Activated T-cell treated with anti-CD3 and anti-CD28 coated beads, Interleukin-2, amount 50 U/mL, for 4 hours (primary cell): Measurements from ENCODE around the gene C7orf33. TPM values are rescaled to one million over a fixed set of nuclear protein-coding genes. Genes with fewer than 3 reads are reported as not detected.
A peak's percentile ranks its signal among the peaks of the same experiment; 100 is the strongest.
"Not testable (repeated sequence)": the region's sequence is repeated elsewhere in the genome, so short reads cannot be mapped to it uniquely, and the experiment has no call there.

Source experiments
- ATAC-seq, 2 donors: fragments of 200-7000 bp; cut with Tn5 transposase; one replicate each; pipeline ENCODE4 v1.10.0; 2021
- DNase-seq: peaks from one replicate; pipeline ENCODE4 v3.0.0-alpha.2; 2020
- H3K27me3 Mint-ChIP-seq: one replicate; pipeline ENCODE4 v1.8.0; 2021; ENCODE audit warnings: low read depth, mixed read lengths
- H3K36me3 Mint-ChIP-seq: one replicate; pipeline ENCODE4 v1.8.0; 2022; ENCODE audit warnings: mixed read lengths; ENCODE audit not compliant: insufficient read depth
- H3K4me1 Mint-ChIP-seq: one replicate; pipeline ENCODE4 v1.8.0; 2021; ENCODE audit warnings: low read depth, mixed read lengths
- H3K4me3 Mint-ChIP-seq: one replicate; pipeline ENCODE4 v1.8.0; 2021; ENCODE audit warnings: mild to moderate bottlenecking, moderate library complexity, mixed read lengths
- H3K9me3 Mint-ChIP-seq: one replicate; pipeline ENCODE4 v1.8.0; 2021; ENCODE audit warnings: mixed read lengths
- total RNA-seq, 3 donors: library from RNA; stranded (reverse); gene quantifications; one replicate each; pipeline ENCODE4 v1.2.1, GENCODE V29; 2021

C7orf33 gene
- total RNA-seq, 3 donors from 2014 or later: not detected

DNA sequence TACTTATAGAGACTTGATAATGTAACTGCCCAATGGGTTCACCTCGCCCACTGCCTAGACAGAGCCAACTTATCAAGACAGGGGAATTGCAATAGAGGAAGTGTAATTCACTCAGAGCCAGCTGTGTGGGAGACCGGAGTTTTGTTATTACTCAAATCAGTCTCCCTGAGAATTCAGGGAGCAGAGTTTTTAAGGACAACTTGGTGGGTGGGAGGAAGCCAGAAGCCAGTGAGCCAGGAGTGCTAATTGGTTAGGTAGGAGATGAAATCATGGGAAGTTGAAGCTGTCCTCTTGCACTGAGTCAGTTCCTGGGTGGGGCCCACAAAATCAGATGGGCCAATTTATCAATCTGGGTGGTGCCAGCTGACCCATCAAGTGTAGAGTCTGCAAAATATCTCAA is 20.1 kb upstream of the C7orf33 start:
- ATAC-seq: no peak
- Mint-ChIP-seq H3K36me3 (no peaks in the 10 kb centered on the region), H3K4me1 (peaks cover 3% of the 10 kb centered on the region), H3K9me3 (no peaks in the 10 kb centered on the region), H3K4me3 (no peak overlapping the region), H3K27me3 (no peaks in the 10 kb centered on the region)
- DNase-seq: no peak

DNA sequence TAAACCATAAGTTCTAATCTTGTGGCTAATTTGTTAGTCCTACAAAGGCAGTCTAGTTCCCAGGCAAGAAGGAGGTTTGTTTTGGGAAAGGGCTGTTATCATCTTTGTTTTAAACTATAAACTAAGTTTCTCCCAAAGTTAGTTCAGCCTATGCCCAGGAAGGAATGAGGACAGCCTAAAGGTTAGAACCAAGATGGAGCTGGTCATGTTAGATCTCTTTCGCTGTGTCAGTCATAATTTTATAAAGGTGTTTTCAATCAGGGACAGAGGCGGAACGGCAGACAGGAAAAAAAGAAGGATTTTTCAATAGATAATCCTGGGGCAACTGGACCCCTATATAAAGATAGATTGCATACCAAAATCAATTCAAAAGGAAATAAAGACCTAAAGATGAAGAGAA is 19.6 kb upstream of the C7orf33 start:
- not testable (repeated sequence) for H3K36me3 Mint-ChIP-seq, H3K4me1 Mint-ChIP-seq, H3K27me3 Mint-ChIP-seq, DNase-seq, H3K9me3 Mint-ChIP-seq, ATAC-seq, H3K4me3 Mint-ChIP-seq

DNA sequence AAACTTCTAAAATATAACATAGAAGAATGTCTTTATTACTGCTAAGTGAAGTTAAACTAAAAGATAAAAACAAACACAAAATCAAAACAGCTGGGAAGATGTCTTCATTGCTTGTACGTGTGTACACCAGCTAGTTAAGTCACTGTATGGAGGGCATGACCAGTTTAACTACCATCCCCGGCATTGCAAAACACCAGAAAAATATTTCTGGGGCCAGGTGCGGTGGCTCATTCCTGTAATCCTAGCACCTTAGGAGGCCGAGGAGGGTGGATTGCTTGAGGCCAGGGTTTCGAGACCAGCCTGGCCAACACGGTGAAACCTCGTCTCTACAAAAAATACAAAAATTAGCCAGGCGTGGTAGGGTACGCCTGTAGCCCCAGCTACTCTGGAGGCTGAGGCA is 19.2 kb upstream of the C7orf33 start:
- no peaks in the 10 kb centered on the region for H3K36me3 Mint-ChIP-seq
- H3K4me3 Mint-ChIP-seq: no peak overlapping the region
- no peaks in the 10 kb centered on the region for H3K9me3 Mint-ChIP-seq
- H3K4me1 Mint-ChIP-seq: peaks cover 3% of the 10 kb centered on the region
- DNase-seq: no peak
- no peaks in the 10 kb centered on the region for H3K27me3 Mint-ChIP-seq
- ATAC-seq: no peak

DNA sequence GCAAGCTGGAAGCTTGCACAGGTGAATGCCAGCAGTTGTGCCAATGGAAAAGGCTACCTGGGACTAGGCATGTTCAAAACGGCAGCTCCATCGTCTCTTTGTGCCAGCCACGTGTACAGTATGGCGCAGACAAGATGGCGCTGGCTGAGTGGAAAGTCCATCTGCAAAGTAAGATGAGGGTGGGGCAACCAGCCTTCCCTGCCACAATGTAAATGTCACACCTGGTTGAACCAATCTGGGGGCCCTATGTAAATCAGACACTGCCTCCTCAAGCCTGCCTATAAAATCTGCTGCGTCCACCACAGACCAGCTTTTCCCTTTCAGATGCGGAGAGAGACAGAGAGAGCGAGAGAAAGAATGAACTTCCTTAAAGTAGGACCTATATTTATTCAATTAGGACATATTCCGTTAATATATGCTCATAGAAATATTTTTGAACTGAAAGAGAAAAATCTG is 18.5 kb upstream of the C7orf33 start:
- H3K4me3 Mint-ChIP-seq: no peak overlapping the region
- DNase-seq: no peak
- peaks cover 3% of the 10 kb centered on the region for H3K4me1 Mint-ChIP-seq
- ATAC-seq: no peak
- H3K36me3 Mint-ChIP-seq: no peaks in the 10 kb centered on the region
- H3K9me3 Mint-ChIP-seq: no peaks in the 10 kb centered on the region
- no peaks in the 10 kb centered on the region for H3K27me3 Mint-ChIP-seq

DNA sequence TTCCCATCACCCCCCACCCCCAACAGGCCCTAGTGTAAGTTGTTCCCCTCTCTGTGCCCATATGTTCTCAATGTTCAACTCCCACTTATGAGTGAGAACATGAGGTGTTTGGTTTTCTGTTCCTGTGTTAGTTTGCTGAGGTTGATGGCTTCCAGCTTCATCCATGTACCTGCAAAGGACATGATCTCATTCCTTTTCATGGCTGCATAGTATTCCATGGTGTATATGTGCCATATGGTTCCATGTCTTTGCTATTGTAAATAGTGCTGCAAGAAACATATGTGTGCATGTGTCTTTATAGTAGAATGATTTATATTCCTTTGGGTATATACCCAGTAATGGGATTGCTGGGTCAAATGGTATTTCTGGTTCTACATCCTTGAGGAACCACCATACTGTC is 17.0 kb upstream of the C7orf33 start:
- H3K27me3 Mint-ChIP-seq, H3K4me1 Mint-ChIP-seq, DNase-seq: not testable (repeated sequence)

DNA sequence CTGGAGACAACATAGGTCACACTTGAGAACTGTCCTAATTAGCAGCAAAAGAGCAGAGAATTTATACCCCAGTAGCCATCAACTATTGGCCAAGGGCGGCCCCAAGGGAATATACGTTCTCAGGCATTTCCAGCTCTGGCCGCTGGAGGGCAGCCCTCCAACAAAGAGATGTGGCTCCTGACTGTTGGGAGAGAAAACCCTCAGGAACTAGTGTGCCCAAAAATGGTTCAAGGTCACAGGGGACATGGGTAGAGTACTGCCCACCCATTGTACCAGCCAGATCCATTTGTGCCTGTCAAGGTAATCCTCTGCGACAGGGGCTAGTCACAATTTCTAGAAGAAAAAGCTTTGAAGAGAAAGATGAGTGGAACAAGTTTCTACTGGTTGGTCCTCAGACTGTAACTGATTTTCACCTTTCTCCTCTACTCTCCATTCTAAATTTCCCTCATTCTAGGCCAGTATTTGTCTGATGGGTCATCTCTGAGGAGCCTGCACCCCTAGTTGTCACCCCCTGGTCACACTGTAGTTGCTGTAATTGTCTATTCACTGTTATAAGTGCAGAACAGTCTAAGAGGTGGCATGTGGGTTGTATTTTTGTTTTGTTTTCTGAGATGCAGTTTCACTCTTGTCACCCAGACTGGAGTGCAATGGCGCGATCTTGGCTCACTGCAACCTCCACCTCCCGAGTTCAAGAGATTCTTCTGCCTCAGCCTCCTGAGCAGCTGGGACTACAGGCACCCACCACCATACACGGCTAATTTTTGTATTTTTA is 14.7 kb upstream of the C7orf33 start:
- no peaks in the 10 kb centered on the region for H3K36me3 Mint-ChIP-seq
- no peaks in the 10 kb centered on the region for H3K9me3 Mint-ChIP-seq
- peaks cover 5% of the 10 kb centered on the region for H3K4me1 Mint-ChIP-seq
- ATAC-seq (peak; percentile 83 to 88), DNase-seq (peak; percentile 70)
- no peak overlapping the region for H3K4me3 Mint-ChIP-seq
- no peaks in the 10 kb centered on the region for H3K27me3 Mint-ChIP-seq

More for the DNA sequence above, 17.0 kb upstream of the C7orf33 start:
- H3K36me3 Mint-ChIP-seq, H3K4me3 Mint-ChIP-seq, ATAC-seq, H3K9me3 Mint-ChIP-seq: not testable (repeated sequence)

DNA sequence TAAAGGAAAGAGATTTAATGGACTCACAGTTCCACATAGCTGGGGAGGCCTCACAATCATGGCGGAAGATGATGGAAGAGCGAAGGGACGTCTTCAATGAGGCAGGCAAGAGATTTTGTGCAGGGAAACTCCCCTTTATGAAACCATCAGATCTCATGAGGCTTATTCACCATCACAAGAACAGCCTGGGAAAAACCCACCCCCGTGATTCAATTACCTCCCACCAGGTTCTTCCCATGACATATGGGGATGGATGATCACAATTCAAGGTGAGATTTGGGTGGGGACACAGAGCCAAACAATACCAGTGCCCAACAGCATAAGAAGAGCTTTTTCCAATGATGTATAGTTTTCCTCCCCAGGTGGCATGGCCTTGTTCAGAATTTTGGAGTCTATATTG is 11.2 kb upstream of the C7orf33 start:
- no peak overlapping the region for H3K4me3 Mint-ChIP-seq
- no peaks in the 10 kb centered on the region for H3K36me3 Mint-ChIP-seq
- no peaks in the 10 kb centered on the region for H3K27me3 Mint-ChIP-seq
- H3K4me1 Mint-ChIP-seq: peaks cover 9% of the 10 kb centered on the region
- ATAC-seq: no peak
- no peak for DNase-seq
- no peaks in the 10 kb centered on the region for H3K9me3 Mint-ChIP-seq

DNA sequence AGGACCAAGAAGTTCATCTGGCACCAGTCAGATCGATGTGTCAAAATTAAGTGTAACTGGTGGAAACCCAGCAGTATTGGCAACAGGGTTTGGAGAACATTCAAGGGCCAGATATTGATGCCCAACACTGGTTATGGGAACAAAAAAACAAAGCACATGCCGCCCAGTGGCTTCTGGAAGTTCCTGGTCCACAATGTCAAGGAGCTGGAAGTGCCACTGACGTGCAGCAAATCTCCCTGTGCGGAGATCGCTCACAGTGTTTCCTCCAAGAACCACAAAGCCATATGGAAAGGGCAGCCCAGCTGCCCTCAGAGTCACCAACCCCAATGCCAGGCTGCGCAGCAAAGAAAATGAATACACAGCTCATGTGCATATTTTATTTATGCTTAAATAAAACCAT is 10.1 kb upstream of the C7orf33 start:
- peaks cover 16% of the 10 kb centered on the region for H3K4me1 Mint-ChIP-seq
- H3K36me3 Mint-ChIP-seq: no peaks in the 10 kb centered on the region
- no peak overlapping the region for H3K4me3 Mint-ChIP-seq
- no peak for DNase-seq
- H3K9me3 Mint-ChIP-seq: no peaks in the 10 kb centered on the region
- no peak for ATAC-seq
- H3K27me3 Mint-ChIP-seq: no peaks in the 10 kb centered on the region

DNA sequence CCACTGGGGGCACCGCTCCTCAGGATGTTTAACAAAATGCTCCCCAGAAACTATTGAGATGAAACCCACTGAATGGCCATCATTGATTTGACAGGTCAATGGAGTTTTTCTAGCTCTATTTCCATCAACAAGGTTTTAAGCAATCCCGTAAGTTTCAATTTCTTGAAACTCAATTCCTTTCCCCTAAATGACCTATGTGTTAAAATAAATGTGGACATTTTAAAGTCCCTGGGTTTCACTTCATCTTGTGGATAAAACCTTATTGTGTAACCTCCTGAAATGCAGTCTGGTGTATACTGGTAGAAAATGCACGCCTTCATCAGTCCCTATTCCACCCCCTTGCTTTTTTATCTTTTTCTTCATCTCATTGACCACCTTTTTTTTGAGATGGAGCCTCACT is 8.9 kb upstream of the C7orf33 start:
- Mint-ChIP-seq H3K27me3 (no peaks in the 10 kb centered on the region), H3K9me3 (no peaks in the 10 kb centered on the region), H3K4me3 (no peak overlapping the region), H3K36me3 (no peaks in the 10 kb centered on the region), H3K4me1 (peaks cover 16% of the 10 kb centered on the region)
- DNase-seq (no peak), ATAC-seq (no peak)

DNA sequence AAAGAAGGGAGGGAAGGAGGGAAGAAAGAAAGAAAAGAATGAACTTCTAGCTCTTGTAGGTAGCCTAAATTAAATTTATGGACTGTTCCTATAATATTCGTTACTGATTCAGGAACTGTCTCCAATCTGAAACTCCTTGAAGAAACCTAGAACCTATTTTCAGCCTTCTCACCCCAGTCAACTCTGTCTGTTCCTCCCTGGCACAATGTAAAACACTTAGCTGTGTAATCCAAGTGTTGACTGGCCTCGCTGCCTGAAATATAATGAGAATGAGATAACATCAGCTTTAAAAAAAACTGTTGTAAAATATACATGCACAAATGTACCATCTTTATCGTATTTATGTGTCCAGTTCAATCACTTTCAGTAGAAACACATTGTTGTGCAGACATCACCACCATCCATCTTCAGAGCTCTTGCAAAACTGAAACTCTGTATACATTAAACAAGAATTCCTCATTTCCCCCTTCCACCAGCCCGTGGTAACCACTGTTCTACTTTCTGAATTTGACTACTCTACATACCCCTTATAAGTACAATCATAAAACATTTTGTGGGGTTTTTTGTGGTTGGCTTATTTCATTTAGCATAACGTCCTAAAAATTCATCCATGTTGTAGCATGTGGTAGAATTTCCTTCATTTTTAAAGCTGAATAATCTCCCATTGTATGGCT is 6.3 kb upstream of the C7orf33 start:
- Mint-ChIP-seq H3K4me3 (no peak overlapping the region), H3K9me3 (no peaks in the 10 kb centered on the region), H3K4me1 (peaks cover 13% of the 10 kb centered on the region), H3K36me3 (no peaks in the 10 kb centered on the region), H3K27me3 (no peaks in the 10 kb centered on the region)
- ATAC-seq: peak; percentile 83 to 85
- DNase-seq: no peak

DNA sequence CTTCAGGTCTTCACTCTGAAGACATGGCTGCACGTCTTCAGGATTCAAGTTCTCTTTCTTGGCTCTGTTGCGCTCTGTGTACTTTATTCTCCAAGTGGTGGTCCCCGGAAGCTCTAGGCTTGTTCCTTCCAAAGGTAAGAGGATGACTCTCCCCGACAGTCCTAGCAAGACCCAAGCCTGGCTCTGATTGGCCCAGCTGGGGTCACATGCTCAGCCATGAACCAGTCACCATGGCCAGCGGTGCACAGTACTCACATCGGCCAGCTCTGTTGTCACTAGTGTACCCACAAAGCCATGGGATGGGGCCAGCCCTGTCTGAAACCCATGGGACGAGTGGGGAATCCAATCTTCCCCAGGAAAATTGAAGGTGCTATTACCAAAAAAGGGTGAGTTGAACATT is 5.2 kb upstream of the C7orf33 start:
- Mint-ChIP-seq H3K4me3 (no peak overlapping the region), H3K9me3 (no peaks in the 10 kb centered on the region), H3K36me3 (no peaks in the 10 kb centered on the region), H3K4me1 (peaks cover 11% of the 10 kb centered on the region), H3K27me3 (no peaks in the 10 kb centered on the region)
- DNase-seq: no peak
- ATAC-seq: no peak

DNA sequence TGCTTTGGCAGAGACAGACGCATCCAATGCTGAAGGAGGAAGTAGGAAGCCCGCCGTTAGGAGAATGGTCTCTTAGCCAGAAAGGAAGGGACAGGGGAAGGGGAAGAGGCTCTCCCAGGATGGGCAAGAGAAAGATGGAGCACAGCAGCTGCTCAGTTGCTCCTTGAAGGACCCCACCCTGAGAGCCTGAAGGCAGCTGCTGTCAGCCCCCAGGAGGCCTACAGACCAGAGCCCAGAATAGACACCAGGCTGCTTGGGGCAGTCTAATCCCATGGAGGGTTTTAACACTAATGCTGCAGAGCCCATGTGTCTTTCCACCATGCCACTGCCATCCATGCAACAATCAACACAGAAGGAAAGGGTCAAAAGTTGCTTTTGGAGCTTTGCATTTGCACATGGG is 3.5 kb upstream of the C7orf33 start:
- no peaks in the 10 kb centered on the region for H3K9me3 Mint-ChIP-seq
- H3K4me1 Mint-ChIP-seq: peaks cover 11% of the 10 kb centered on the region
- DNase-seq (no peak), ATAC-seq (no peak)
- no peak overlapping the region for H3K4me3 Mint-ChIP-seq
- H3K36me3 Mint-ChIP-seq: no peaks in the 10 kb centered on the region
- peaks cover 2% of the 10 kb centered on the region for H3K27me3 Mint-ChIP-seq

DNA sequence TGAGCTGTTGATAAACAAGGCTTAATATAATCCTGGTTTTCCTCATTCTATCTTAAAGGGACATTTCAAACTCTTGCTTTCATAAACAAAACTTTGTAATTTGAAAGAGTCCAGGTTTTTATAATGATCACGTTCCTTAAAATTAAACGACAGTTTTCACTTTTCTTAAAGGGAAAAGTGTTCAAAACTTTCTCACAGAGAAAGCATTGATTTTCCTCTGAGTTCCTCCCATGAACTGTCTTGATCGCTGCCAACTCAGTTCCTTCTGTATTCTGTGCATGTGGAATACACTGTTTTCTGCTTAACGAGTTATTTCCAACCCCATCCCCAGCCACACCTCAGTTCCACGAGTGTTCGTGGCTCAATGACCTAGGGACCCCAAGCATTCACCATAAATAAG is 2.4 kb upstream of the C7orf33 start:
- no peak overlapping the region for H3K4me3 Mint-ChIP-seq
- H3K36me3 Mint-ChIP-seq: no peaks in the 10 kb centered on the region
- H3K4me1 Mint-ChIP-seq: peaks cover 11% of the 10 kb centered on the region
- no peak for DNase-seq
- peaks cover 2% of the 10 kb centered on the region for H3K27me3 Mint-ChIP-seq
- no peak for ATAC-seq
- no peaks in the 10 kb centered on the region for H3K9me3 Mint-ChIP-seq

DNA sequence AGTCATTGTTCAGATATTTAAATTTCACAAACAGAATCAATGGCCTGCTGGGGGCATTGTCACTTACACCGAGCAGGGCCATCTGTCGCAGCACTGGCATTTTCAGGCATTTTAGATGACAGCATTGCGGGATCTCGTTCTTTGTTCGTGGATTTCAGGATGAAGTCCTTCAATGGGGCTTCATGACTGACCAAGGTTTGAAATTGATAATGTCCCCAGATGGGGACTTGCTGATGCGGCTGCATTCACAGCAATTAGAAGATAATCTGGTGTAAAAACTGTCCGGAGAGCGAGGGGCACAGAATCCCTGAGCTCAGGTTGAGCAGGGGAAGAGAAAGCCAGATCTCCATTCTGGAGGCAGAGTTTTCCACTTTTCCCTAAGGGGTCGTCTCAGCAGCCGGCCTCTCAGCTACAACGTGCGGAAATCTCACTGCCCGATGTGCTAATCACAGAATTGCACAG is 1.9 kb upstream of the C7orf33 start:
- Mint-ChIP-seq H3K27me3 (peaks cover 2% of the 10 kb centered on the region), H3K9me3 (no peaks in the 10 kb centered on the region), H3K4me3 (no peak overlapping the region), H3K36me3 (no peaks in the 10 kb centered on the region), H3K4me1 (peaks cover 11% of the 10 kb centered on the region)
- no peak for DNase-seq
- no peak for ATAC-seq

DNA sequence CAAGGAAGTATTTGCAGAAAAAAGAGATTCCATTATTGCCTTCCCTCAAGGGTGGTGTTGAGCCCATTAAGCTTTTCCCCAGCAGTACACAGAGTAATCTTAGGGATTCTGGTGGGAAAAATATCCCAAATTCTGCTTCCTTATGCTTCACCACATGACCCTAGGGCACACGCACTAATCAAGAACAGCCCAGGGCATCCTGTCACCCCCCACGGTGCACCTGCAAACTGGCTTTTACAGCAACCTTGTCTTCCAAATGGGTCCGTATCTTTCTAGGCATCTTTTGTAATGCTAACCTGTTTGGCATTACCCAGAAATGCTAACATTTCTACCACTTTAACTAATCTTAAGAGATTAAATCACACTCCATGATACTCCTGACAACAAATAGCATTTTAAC is 926 bp upstream of the C7orf33 start:
- no peaks in the 10 kb centered on the region for H3K36me3 Mint-ChIP-seq
- H3K9me3 Mint-ChIP-seq: no peaks in the 10 kb centered on the region
- H3K4me3 Mint-ChIP-seq: no peak overlapping the region
- H3K27me3 Mint-ChIP-seq: peaks cover 5% of the 10 kb centered on the region
- no peak for ATAC-seq
- no peak for DNase-seq
- H3K4me1 Mint-ChIP-seq: peaks cover 4% of the 10 kb centered on the region
